WTC11 (cell line): ENCODE data around the gene LEFTY1. TPM values are rescaled to one million over a fixed set of nuclear protein-coding genes. Genes with fewer than 3 reads are reported as not detected.

Source experiments
- ATAC-seq: fragments of 200-7000 bp; cut with Tn5 transposase; 2 replicates; pipeline ENCODE4 v1.10.0; 2021; ENCODE audit warnings: mild to moderate bottlenecking, moderate library complexity
- CTCF ChIA-PET: fragments of 300-600 bp; sonication (Branson Sonifier 250); formaldehyde crosslinking; loops from one replicate; lab custom pipeline; 2021; ENCODE audit warnings: antibody characterized with exemption; lab: Charles Lee
- POLR2A ChIA-PET: fragments of 350-600 bp; sonication (Branson Sonifier 250); formaldehyde crosslinking; loops from one replicate; lab custom pipeline; 2021; ENCODE audit warnings: antibody characterized with exemption; lab: Charles Lee
- DNase-seq: peaks from one replicate; pipeline ENCODE4 v3.0.0; 2021; ENCODE audit warnings: low spot score
- H3K27ac Mint-ChIP-seq: 2 replicates; pipeline ENCODE4 v1.8.0; 2021; ENCODE audit warnings: mixed read lengths
- H3K27me3 Mint-ChIP-seq: 2 replicates; pipeline ENCODE4 v1.8.0; 2021; ENCODE audit warnings: low read depth, mild to moderate bottlenecking, moderate library complexity, mixed read lengths
- H3K36me3 Mint-ChIP-seq: 2 replicates; pipeline ENCODE4 v1.8.0; 2021; ENCODE audit warnings: mixed read lengths
- H3K4me1 Mint-ChIP-seq: 2 replicates; pipeline ENCODE4 v1.8.0; 2022; ENCODE audit warnings: mixed read lengths
- H3K4me3 Mint-ChIP-seq: 2 replicates; pipeline ENCODE4 v1.8.0; 2021; ENCODE audit warnings: mild to moderate bottlenecking, moderate library complexity, mixed read lengths
- H3K9me3 Mint-ChIP-seq: 2 replicates; pipeline ENCODE4 v1.8.0; 2021; ENCODE audit warnings: mixed read lengths
- ATF2 ChIP-seq: sonication (generic); formaldehyde crosslinking; IDR thresholded peaks from 2 replicates; pipeline ENCODE4 v1.8.1; 2022; ENCODE audit warnings: low read depth, missing genetic modification reagents, borderline replicate concordance
- ATF3 ChIP-seq: sonication (generic); formaldehyde crosslinking; conservative IDR thresholded peaks from 2 replicates; pipeline ENCODE4 v1.8.1; 2022; ENCODE audit warnings: mild to moderate bottlenecking, missing genetic modification reagents
- ETV6 ChIP-seq: sonication (generic); formaldehyde crosslinking; IDR thresholded peaks from 2 replicates; pipeline ENCODE4 v1.8.1; 2022; ENCODE audit warnings: mild to moderate bottlenecking, missing genetic modification reagents
- FOXP1 ChIP-seq: sonication (generic); formaldehyde crosslinking; IDR thresholded peaks from 2 replicates; pipeline ENCODE4 v1.8.0; 2022; ENCODE audit warnings: missing genetic modification reagents, mild to moderate bottlenecking, moderate library complexity, borderline replicate concordance
- GRHL2 ChIP-seq: fragments of 250-450 bp; sonication (Bioruptor Pico); IDR thresholded peaks from 2 replicates; pipeline ENCODE4 v1.8.0; 2022; ENCODE audit warnings: mild to moderate bottlenecking, moderate library complexity; ENCODE audit not compliant: insufficient replicate concordance, severe bottlenecking
- HMGXB4 ChIP-seq: sonication (generic); formaldehyde crosslinking; IDR thresholded peaks from 2 replicates; pipeline ENCODE4 v1.8.1; 2023; ENCODE audit warnings: mild to moderate bottlenecking, moderate library complexity, missing genetic modification reagents
- IRF2 ChIP-seq: sonication (generic); formaldehyde crosslinking; IDR thresholded peaks from 2 replicates; pipeline ENCODE4 v1.8.0; 2022; ENCODE audit warnings: low read depth, missing genetic modification reagents, borderline replicate concordance
- JUN ChIP-seq: sonication (generic); formaldehyde crosslinking; IDR thresholded peaks from 2 replicates; pipeline ENCODE4 v1.8.0; 2023; ENCODE audit warnings: mild to moderate bottlenecking, missing genetic modification reagents
- KAT7 ChIP-seq: sonication (generic); formaldehyde crosslinking; IDR thresholded peaks from 2 replicates; pipeline ENCODE4 v1.8.1; 2023; ENCODE audit warnings: missing genetic modification reagents, mild to moderate bottlenecking, borderline replicate concordance
- NFE2L1 ChIP-seq: sonication (generic); formaldehyde crosslinking; IDR thresholded peaks from 2 replicates; pipeline ENCODE4 v1.8.1; 2023; ENCODE audit warnings: missing genetic modification reagents
- RELA ChIP-seq: sonication (generic); formaldehyde crosslinking; IDR thresholded peaks from 2 replicates; pipeline ENCODE4 v1.8.1; 2022; ENCODE audit warnings: missing genetic modification reagents, mild to moderate bottlenecking, borderline replicate concordance
- SMAD4 ChIP-seq: sonication (generic); formaldehyde crosslinking; IDR thresholded peaks from 2 replicates; pipeline ENCODE4 v1.8.0; 2022; ENCODE audit warnings: mild to moderate bottlenecking, missing genetic modification reagents
- TEAD4 ChIP-seq: sonication (generic); formaldehyde crosslinking; IDR thresholded peaks from 2 replicates; pipeline ENCODE4 v1.8.0; 2022; ENCODE audit warnings: mild to moderate bottlenecking, missing genetic modification reagents
- ZNF138 ChIP-seq: sonication (generic); formaldehyde crosslinking; conservative IDR thresholded peaks from 2 replicates; pipeline ENCODE4 v1.8.1; 2022; ENCODE audit warnings: mild to moderate bottlenecking, moderate library complexity, missing genetic modification reagents
- ZNF317 ChIP-seq: sonication (generic); formaldehyde crosslinking; IDR thresholded peaks from 2 replicates; pipeline ENCODE4 v1.8.1; 2023; ENCODE audit warnings: low read depth, mild to moderate bottlenecking, moderate library complexity, missing genetic modification reagents, borderline replicate concordance
- ZNF396 ChIP-seq: fragments of 250-450 bp; sonication (Bioruptor Pico); IDR thresholded peaks from 2 replicates; pipeline ENCODE4 v1.8.0; 2021; ENCODE audit warnings: mild to moderate bottlenecking, moderate library complexity, borderline replicate concordance
- total RNA-seq: library from RNA; stranded (reverse); gene quantifications from 3 replicates; pipeline ENCODE4 v1.2.3, GENCODE V29; 2021
- TF ChIP-seq, protein P1 (sequence below): fragments of 250-450 bp; sonication (Bioruptor Pico); IDR thresholded peaks from 2 replicates; pipeline ENCODE4 v1.9.0; 2021; ENCODE audit warnings: moderate library complexity, mild to moderate bottlenecking, inconsistent platforms, borderline replicate concordance
- TF ChIP-seq, protein P2 (sequence below): sonication (generic); formaldehyde crosslinking; IDR thresholded peaks from 2 replicates; pipeline ENCODE4 v1.8.1; 2022; ENCODE audit warnings: mild to moderate bottlenecking, missing genetic modification reagents, moderate library complexity, borderline replicate concordance
- TF ChIP-seq, protein P3 (sequence below): sonication (generic); formaldehyde crosslinking; IDR thresholded peaks from 2 replicates; pipeline ENCODE4 v1.8.1; 2022; ENCODE audit warnings: missing genetic modification reagents, borderline replicate concordance
- TF ChIP-seq, protein P4 (sequence below): sonication (generic); formaldehyde crosslinking; IDR thresholded peaks from 2 replicates; pipeline ENCODE4 v1.8.0; 2023; ENCODE audit warnings: missing genetic modification reagents

LEFTY1 gene
- total RNA-seq, 1 experiment from 2014 or later: 52.9 TPM

GRCh38 chr1:225937048-225937968 lies 48.4 kb upstream of the LEFTY1 start:
- TF ChIP-seq, protein P1, sequence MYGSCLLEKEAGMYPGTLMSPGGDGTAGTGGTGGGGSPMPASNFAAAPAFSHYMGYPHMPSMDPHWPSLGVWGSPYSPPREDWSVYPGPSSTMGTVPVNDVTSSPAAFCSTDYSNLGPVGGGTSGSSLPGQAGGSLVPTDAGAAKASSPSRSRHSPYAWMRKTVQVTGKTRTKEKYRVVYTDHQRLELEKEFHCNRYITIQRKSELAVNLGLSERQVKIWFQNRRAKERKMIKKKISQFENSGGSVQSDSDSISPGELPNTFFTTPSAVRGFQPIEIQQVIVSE (CRISPR knock-in tag): no peak
- TF ChIP-seq RELA (CRISPR knock-in tag) (no peak), ZNF138 (no peak), JUN (CRISPR knock-in tag) (no peak), IRF2 (CRISPR knock-in tag) (no peak), TEAD4 (CRISPR knock-in tag) (no peak), ATF2 (CRISPR knock-in tag) (no peak), ETV6 (CRISPR knock-in tag) (no peak), ATF3 (CRISPR knock-in tag) (no peak), KAT7 (CRISPR knock-in tag) (no peak), GRHL2 (no peak), HMGXB4 (CRISPR knock-in tag) (no peak), SMAD4 (CRISPR knock-in tag) (no peak), ZNF396 (no peak), ZNF317 (CRISPR knock-in tag) (no peak), NFE2L1 (CRISPR knock-in tag) (no peak), FOXP1 (CRISPR knock-in tag) (no peak)
- TF ChIP-seq, protein P2, sequence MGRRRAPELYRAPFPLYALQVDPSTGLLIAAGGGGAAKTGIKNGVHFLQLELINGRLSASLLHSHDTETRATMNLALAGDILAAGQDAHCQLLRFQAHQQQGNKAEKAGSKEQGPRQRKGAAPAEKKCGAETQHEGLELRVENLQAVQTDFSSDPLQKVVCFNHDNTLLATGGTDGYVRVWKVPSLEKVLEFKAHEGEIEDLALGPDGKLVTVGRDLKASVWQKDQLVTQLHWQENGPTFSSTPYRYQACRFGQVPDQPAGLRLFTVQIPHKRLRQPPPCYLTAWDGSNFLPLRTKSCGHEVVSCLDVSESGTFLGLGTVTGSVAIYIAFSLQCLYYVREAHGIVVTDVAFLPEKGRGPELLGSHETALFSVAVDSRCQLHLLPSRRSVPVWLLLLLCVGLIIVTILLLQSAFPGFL (CRISPR knock-in tag): no peak
- TF ChIP-seq, protein P3, sequence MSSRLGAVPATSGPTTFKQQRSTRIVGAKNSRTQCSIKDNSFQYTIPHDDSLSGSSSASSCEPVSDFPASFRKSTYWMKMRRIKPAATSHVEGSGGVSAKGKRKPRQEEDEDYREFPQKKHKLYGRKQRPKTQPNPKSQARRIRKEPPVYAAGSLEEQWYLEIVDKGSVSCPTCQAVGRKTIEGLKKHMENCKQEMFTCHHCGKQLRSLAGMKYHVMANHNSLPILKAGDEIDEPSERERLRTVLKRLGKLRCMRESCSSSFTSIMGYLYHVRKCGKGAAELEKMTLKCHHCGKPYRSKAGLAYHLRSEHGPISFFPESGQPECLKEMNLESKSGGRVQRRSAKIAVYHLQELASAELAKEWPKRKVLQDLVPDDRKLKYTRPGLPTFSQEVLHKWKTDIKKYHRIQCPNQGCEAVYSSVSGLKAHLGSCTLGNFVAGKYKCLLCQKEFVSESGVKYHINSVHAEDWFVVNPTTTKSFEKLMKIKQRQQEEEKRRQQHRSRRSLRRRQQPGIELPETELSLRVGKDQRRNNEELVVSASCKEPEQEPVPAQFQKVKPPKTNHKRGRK: no peak
- TF ChIP-seq, protein P4, sequence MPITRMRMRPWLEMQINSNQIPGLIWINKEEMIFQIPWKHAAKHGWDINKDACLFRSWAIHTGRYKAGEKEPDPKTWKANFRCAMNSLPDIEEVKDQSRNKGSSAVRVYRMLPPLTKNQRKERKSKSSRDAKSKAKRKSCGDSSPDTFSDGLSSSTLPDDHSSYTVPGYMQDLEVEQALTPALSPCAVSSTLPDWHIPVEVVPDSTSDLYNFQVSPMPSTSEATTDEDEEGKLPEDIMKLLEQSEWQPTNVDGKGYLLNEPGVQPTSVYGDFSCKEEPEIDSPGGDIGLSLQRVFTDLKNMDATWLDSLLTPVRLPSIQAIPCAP: no peak
- H3K4me3 Mint-ChIP-seq: no peak overlapping the region
- DNase-seq: no peak
- POLR2A ChIA-PET: no interaction called here
- no peaks in the 10 kb centered on the region for H3K9me3 Mint-ChIP-seq
- peaks cover 19% of the 10 kb centered on the region for H3K27me3 Mint-ChIP-seq
- ATAC-seq: no peak
- CTCF ChIA-PET: interaction anchor here (0.9 to 2.2 kb wide), 7 partner anchors 11 to 99 kb away, joined by 3 to 5 read pairs (median 3); partner anchors contain the start of gene PYCR2
- H3K4me1 Mint-ChIP-seq: peaks cover 23% of the 10 kb centered on the region
- 0 out of 2 replicates have a peak overlapping the region, but pooled peaks have one; percentile 80 for H3K27ac Mint-ChIP-seq
- no peaks in the 10 kb centered on the region for H3K36me3 Mint-ChIP-seq
